Mesendoderm (in vitro differentiated cells): ENCODE measurements around the gene S1PR1.

ENCODE experiments used
- DNase-seq: peaks from one replicate; pipeline ENCODE4 v3.0.0; 2013
- H2AK5ac ChIP-seq: 2 replicates; pipeline ENCODE4 v1.6.1; 2013; ENCODE audit warnings: low read length, inconsistent platforms
- H2BK120ac ChIP-seq: 2 replicates; pipeline ENCODE4 v1.6.1; 2013; ENCODE audit warnings: low read depth, mild to moderate bottlenecking, low read length, moderate library complexity, mixed read lengths
- H2BK15ac ChIP-seq: replicated peaks from 2 replicates; pipeline ENCODE4 v1.6.1; 2013; ENCODE audit warnings: low read depth, mild to moderate bottlenecking, moderate library complexity
- H2BK5ac ChIP-seq: 2 replicates; pipeline ENCODE4 v1.6.1; 2013; ENCODE audit warnings: low read length, inconsistent platforms
- H3K18ac ChIP-seq: 2 replicates; pipeline ENCODE4 v1.6.1; 2013; ENCODE audit warnings: mild to moderate bottlenecking, low read length, mixed read lengths
- H3K23ac ChIP-seq: one replicate; pipeline ENCODE4 v1.6.1; 2013; ENCODE audit warnings: low read length
- H3K27ac ChIP-seq: 2 replicates; pipeline ENCODE4 v1.5.1; 2013; ENCODE audit warnings: low read depth, mild to moderate bottlenecking, inconsistent platforms, low read length, moderate library complexity
- H3K27me3 ChIP-seq: 2 replicates; pipeline ENCODE4 v1.6.1; 2013; ENCODE audit warnings: low read length, control low read depth, mild to moderate bottlenecking, inconsistent platforms; ENCODE audit not compliant: insufficient read depth, poor library complexity
- H3K36me3 ChIP-seq: 2 replicates; pipeline ENCODE4 v1.6.1; 2013; ENCODE audit warnings: low read length, inconsistent platforms; ENCODE audit not compliant: control insufficient read depth, insufficient read depth
- H3K4ac ChIP-seq: one replicate; pipeline ENCODE4 v1.6.1; 2013; ENCODE audit warnings: low read depth, mild to moderate bottlenecking, low read length, moderate library complexity
- H3K4me1 ChIP-seq: 2 replicates; pipeline ENCODE4 v1.6.1; 2013; ENCODE audit warnings: low read depth, low read length, inconsistent platforms; ENCODE audit not compliant: control insufficient read depth
- H3K4me2 ChIP-seq: 2 replicates; pipeline ENCODE4 v1.6.1; 2013; ENCODE audit warnings: low read length
- H3K4me3 ChIP-seq: 2 replicates; pipeline ENCODE4 v1.5.1; 2013; ENCODE audit warnings: mild to moderate bottlenecking, low read length
- H3K56ac ChIP-seq: one replicate; pipeline ENCODE4 v1.6.1; 2013; ENCODE audit warnings: low read length
- H3K79me1 ChIP-seq: 2 replicates; pipeline ENCODE4 v1.6.1; 2013; ENCODE audit warnings: low read length, inconsistent platforms
- H3K79me2 ChIP-seq: 2 replicates; pipeline ENCODE4 v1.6.1; 2013; ENCODE audit warnings: mild to moderate bottlenecking, low read length; ENCODE audit not compliant: control insufficient read depth, insufficient read depth
- H3K9ac ChIP-seq: 2 replicates; pipeline ENCODE4 v1.6.1; 2013; ENCODE audit warnings: low read length, inconsistent platforms
- H4K5ac ChIP-seq: one replicate; pipeline ENCODE4 v1.6.1; 2013; ENCODE audit warnings: low read length
- H4K8ac ChIP-seq: one replicate; pipeline ENCODE4 v1.6.1; 2013; ENCODE audit warnings: low read depth, mild to moderate bottlenecking, control low read depth, low read length, moderate library complexity
- WGBS: extraction: QIAGEN DNeasy Blood & Tissue Kit; methylation state at CpG from one replicate; pipeline ENCODE4 v1.1.7; 2013; ENCODE audit warnings: low lambda C conversion rate, missing lambda C conversion rate; ENCODE audit not compliant: insufficient coverage; ENCODE audit errors: extremely low coverage; 5-methylcytosine and 5-hydroxymethylcytosine counted together

S1PR1 gene

GRCh38 chr1:101245246-101245927, 8.6 kb downstream of the S1PR1 start:
- no peak overlapping the region for H3K4ac ChIP-seq

DNA sequence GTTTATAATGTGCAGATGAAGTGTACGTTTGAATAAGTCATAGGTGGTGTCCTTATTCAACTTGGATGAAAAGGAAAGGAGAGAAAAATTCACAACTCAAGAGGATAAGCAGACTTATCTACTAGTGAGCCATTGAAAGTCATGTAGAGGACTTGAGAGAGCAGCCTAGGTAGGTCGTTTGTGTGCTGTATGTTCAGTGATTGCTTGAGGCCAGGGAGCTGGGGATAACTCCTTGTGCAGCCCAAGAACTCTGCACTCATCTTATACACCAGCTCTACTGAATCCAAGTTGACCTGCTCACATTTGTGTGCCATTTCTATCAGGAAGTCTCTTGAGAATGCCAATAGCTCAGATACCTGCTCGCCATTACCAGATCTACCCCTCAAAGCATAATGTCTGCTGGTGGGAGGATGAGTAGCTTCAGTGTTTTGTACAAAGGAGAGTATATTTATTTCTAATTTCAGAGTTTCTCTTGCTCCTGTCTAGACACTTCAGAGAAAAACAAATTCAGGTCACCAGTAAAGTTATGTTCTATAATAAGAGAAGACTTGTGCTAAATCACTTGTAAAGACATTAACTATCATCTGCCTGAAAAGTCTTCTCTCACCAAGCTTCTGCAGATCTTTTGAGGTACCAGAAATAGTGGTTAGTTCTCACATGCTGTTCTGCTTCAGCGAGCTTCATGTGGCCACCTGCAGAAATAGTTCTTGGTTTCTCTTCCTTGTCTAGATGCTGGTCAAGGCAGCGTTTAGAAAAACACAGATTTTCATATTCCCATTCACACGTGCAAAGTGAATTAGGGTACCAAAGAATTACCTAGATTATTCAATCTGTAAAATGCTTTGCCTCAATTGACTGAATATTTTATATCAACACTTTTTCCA, 10.8 kb downstream of the S1PR1 start:
- Histone ChIP-seq H3K9ac (no peak overlapping the region), H3K4me2 (no peak overlapping the region), H3K79me2 (no peaks in the 10 kb centered on the region), H3K79me1 (no peaks in the 10 kb centered on the region), H2BK15ac (no peak overlapping the region), H3K4me3 (no peak overlapping the region), H3K4ac (no peak overlapping the region), H4K8ac (no peak overlapping the region), H2AK5ac (no peak overlapping the region), H2BK5ac (no peak overlapping the region), H2BK120ac (no peak overlapping the region), H3K18ac (no peak overlapping the region), H4K5ac (no peak overlapping the region), H3K4me1 (no peaks in the 10 kb centered on the region), H3K36me3 (no peaks in the 10 kb centered on the region), H3K56ac (no peak overlapping the region), H3K27ac (no peak overlapping the region), H3K23ac (no peak overlapping the region), H3K27me3 (no peaks in the 10 kb centered on the region)
- no CpG with 5 or more reads among the region's 6 CpGs for whole genome bisulfite sequencing
- DNase-seq = no peak

More at GRCh38 chr1:101245246-101245927, 8.6 kb downstream of the S1PR1 start:
- no peaks in the 10 kb centered on the region for H3K4me1 ChIP-seq
- H3K79me1 ChIP-seq = no peaks in the 10 kb centered on the region
- H3K27me3 ChIP-seq = no peaks in the 10 kb centered on the region
- H3K79me2 ChIP-seq = no peaks in the 10 kb centered on the region
- H3K27ac ChIP-seq = no peak overlapping the region
- no peak overlapping the region for H3K18ac ChIP-seq
- no peak overlapping the region for H2BK15ac ChIP-seq
- no CpG with 5 or more reads among the region's 2 CpGs for WGBS
- H3K23ac ChIP-seq = no peak overlapping the region
- no peak overlapping the region for H3K4me2 ChIP-seq
- H3K4me3 ChIP-seq = no peak overlapping the region
- H2BK120ac ChIP-seq = no peak overlapping the region
- no peak overlapping the region for H4K5ac ChIP-seq
- H3K9ac ChIP-seq = no peak overlapping the region
- no peak overlapping the region for H2AK5ac ChIP-seq
- H3K36me3 ChIP-seq = no peaks in the 10 kb centered on the region
- no peak overlapping the region for H2BK5ac ChIP-seq
- H4K8ac ChIP-seq = no peak overlapping the region
- DNase-seq = no peak
- H3K56ac ChIP-seq = no peak overlapping the region

DNA sequence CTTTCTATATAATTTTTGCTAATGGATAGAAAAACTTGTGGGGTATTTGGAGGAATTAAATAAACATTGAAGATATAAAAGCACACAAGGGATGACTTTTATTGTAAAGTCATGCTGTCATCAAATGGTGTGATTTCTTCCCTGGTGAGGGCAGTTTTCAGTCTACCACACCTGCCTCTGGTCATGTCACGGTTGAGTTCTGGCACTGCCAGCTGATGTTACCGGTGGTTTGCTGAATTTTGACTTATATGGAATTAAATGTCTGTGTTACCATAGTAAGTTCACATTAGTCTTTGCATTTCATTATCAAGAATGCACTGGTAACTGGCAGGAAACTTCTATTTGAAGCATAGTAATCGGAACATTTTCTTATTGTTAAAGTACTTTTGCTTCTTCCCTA, 13.4 kb downstream of the S1PR1 start:
- Histone ChIP-seq H3K4me2 (no peak overlapping the region), H3K18ac (no peak overlapping the region), H3K27ac (no peak overlapping the region), H2AK5ac (no peak overlapping the region), H3K4me1 (no peaks in the 10 kb centered on the region), H3K23ac (no peak overlapping the region), H3K9ac (no peak overlapping the region), H4K8ac (no peak overlapping the region), H3K4ac (no peak overlapping the region), H3K27me3 (no peaks in the 10 kb centered on the region), H3K56ac (no peak overlapping the region), H3K36me3 (no peaks in the 10 kb centered on the region), H3K79me2 (no peaks in the 10 kb centered on the region), H2BK5ac (no peak overlapping the region), H2BK15ac (no peak overlapping the region), H3K4me3 (no peak overlapping the region), H2BK120ac (no peak overlapping the region), H3K79me1 (no peaks in the 10 kb centered on the region), H4K5ac (no peak overlapping the region)
- WGBS = no CpG with 5 or more reads among the region's 3 CpGs
- DNase-seq = no peak

DNA sequence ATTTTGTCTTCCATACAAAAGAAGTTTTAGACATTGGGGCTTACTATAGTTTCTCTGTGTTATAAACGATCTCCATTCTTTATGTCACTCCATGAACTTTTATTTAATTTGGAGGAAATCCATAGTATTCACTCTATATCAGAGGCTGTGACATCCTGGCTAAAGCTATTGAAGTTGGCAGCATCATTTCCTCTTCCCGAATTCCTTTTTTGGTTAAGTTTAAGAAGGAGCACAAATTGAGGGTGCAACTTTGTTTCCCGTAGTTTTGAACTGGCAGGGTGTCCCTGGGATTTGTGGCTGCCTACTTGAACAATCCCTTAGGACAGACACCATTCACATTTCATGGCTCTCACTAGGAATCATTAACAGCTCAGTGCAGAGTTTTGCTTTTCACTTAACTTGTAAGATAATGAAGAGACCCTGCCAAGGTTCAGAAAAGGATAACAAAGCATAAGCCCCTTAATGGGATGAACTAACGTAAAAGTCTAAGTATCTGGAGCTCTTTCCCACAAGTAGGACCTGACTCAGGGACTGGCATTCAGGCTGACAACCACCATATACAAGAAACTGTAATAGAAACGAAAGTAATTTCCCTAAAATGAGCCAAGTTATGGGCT, 13.9 kb downstream of the S1PR1 start:
- Histone ChIP-seq H2BK120ac (no peak overlapping the region), H3K18ac (no peak overlapping the region), H3K79me1 (no peaks in the 10 kb centered on the region), H3K36me3 (no peaks in the 10 kb centered on the region), H3K4ac (no peak overlapping the region), H4K5ac (no peak overlapping the region), H4K8ac (no peak overlapping the region), H3K79me2 (no peaks in the 10 kb centered on the region), H3K27me3 (no peaks in the 10 kb centered on the region), H3K4me3 (no peak overlapping the region), H3K9ac (no peak overlapping the region), H2AK5ac (no peak overlapping the region), H3K4me1 (no peaks in the 10 kb centered on the region), H3K4me2 (no peak overlapping the region), H3K23ac (no peak overlapping the region), H2BK5ac (no peak overlapping the region), H3K56ac (no peak overlapping the region), H2BK15ac (no peak overlapping the region), H3K27ac (no peak overlapping the region)
- DNase-seq = no peak
- no CpG with 5 or more reads among the region's 5 CpGs for WGBS

DNA sequence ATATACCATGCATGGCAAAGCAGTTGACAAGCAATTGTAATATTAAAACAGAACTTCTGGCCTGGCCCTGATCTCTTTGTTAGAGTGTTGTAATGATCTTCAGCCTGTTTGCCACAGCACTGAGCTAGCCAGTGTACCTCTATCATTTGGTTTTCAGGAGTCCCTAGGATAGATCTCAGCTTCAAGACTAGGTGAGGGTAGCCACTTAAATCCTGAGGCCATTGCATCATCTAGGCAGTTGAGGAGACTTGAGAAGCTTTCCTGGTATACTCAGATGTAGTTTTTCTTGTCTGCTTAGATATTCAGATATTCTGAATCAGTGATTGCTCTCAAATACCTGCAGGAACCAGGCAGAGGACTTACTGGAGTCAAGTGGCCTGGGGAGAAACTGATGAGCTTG, 14.7 kb downstream of the S1PR1 start:
- H4K5ac ChIP-seq = no peak overlapping the region
- H3K4me2 ChIP-seq = no peak overlapping the region
- H2BK120ac ChIP-seq = no peak overlapping the region
- no peaks in the 10 kb centered on the region for H3K36me3 ChIP-seq
- no peak overlapping the region for H3K27ac ChIP-seq
- no peaks in the 10 kb centered on the region for H3K27me3 ChIP-seq
- H3K23ac ChIP-seq = no peak overlapping the region
- H3K4ac ChIP-seq = no peak overlapping the region
- DNase-seq = no peak
- no peaks in the 10 kb centered on the region for H3K4me1 ChIP-seq
- H3K4me3 ChIP-seq = no peak overlapping the region
- H4K8ac ChIP-seq = no peak overlapping the region
- H3K56ac ChIP-seq = no peak overlapping the region
- H3K79me1 ChIP-seq = no peaks in the 10 kb centered on the region
- no peaks in the 10 kb centered on the region for H3K79me2 ChIP-seq
- H2BK5ac ChIP-seq = no peak overlapping the region
- H2AK5ac ChIP-seq = no peak overlapping the region
- no peak overlapping the region for H3K18ac ChIP-seq
- no peak overlapping the region for H3K9ac ChIP-seq
- H2BK15ac ChIP-seq = no peak overlapping the region
